ENCODE measurements around the gene AKT1.
"Not testable (repeated sequence)": the region's sequence is repeated elsewhere in the genome, so short reads cannot be mapped to it uniquely, and the experiment has no call there.

DNA sequence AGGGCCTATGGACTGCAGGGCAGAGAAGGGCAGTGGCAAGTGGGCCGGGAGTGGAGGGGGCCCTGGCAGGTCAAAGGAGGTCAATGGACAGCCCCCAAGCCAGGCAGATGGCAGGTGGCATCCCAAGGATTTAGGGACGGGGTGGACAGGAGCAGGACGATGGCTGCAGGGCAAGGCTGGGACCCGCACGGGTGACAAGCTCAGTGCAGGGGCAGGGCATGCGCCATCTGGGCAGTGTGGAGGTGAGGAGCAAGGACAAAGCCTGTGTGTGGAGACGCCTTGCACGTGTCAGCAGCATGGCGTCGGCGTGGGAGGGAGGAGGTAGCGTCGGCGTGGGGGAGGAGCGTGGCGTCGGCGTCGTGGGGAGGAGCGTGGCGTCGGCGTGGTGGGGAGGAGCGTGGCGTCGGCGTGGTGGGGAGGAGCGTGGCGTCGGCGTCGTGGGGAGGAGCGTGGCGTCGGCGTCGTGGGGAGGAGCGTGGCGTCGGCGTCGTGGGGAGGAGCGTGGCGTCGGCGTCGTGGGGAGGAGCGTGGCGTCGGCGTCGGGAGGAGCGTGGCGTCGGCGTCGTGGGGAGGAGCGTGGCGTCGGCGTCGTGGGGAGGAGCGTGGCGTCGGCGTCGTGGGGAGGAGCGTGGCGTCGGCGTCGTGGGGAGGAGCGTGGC lies 66.2 kb downstream of the AKT1 start:
- TF ChIP-seq POLR2A (IDR thresholded peaks at IDR 0.05; ENCODE audit: low read length); GATA1 (IDR thresholded peaks at IDR 0.05; ENCODE audit: low read depth, low read length): not testable (repeated sequence)
